ENCODE data around the gene CACNA1C.
A peak's percentile ranks its signal among the peaks of the same experiment; 100 is the strongest.

The CACNA1C gene

GRCh38 chr12:2260441-2260840 is 207.7 kb downstream of the CACNA1C start:
- TF ChIP-seq GATA2 (IDR thresholded peaks at IDR 0.05; ENCODE audit: low read depth, low read length) (no peak), GATA3 (IDR thresholded peaks at IDR 0.05; ENCODE audit: low read depth, low read length) (no peak)

DNA sequence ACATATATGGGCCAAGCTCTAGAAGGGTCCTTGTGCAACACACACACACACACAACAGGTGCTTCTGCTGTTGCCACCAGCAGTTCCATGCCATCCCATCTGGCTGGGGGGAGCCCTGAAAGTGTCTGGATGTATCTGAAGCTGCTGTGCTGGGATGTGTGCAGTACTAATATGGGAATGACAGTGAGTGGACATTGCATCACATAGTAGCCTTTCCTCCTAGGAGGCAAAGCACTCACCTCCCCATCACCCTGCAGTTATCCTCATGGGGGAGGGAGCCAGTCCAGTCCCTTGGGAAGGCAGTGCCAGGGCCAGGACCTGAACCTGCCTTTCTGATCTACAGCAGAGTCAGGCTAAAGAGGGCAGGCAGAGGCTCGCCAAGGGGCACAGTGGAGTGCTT is 208.9 kb downstream of the CACNA1C start:
- TF ChIP-seq GATA3 (IDR thresholded peaks at IDR 0.05; ENCODE audit: low read depth, low read length), result no peak
- TF ChIP-seq GATA2 (IDR thresholded peaks at IDR 0.05; ENCODE audit: low read depth, low read length), result no peak

DNA sequence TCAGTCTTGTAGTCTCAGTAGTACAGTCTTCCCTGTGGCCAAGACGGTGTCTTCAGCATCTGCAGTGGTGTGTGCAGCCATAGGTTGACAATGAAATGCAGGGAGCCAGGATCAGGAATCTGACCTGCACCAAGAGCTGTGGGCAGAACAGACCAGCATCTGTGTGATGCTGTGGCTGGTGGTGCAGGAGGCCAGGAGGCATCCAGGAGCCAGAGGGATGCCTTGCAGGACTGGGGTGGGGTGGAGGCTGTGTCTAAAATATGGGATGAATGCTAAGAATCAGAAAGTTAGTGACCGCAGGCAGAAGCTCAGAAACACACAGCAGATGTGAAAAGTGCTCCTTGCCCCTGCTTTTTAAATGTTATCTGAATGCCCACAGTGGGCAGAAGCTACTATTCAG is 209.7 kb downstream of the CACNA1C start:
- no peak for TF ChIP-seq GATA3 (IDR thresholded peaks at IDR 0.05; ENCODE audit: low read depth, low read length)
- TF ChIP-seq GATA2 (IDR thresholded peaks at IDR 0.05; ENCODE audit: low read depth, low read length), result no peak

DNA sequence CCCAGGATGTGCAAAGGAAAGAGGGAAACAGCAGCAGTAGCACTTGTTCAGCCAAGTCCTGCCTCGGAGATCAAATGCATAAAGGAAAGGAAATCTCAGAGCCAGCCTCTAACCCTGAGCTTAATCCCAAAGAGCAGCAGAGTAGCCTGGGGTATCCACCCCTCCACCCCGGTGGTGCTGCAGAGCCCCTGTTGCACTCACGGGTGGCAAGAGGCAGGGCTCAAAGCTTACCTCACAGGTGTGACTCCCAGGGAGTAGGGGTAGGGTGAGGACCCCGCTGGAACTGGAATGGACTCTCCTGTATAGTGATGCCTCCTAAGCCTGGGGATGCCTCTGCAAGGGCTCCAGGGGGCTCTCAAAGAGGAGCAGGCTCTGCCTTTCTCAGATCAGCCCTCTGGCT is 211.1 kb downstream of the CACNA1C start:
- TF ChIP-seq GATA3 (IDR thresholded peaks at IDR 0.05; ENCODE audit: low read depth, low read length), result no peak
- no peak for TF ChIP-seq GATA2 (IDR thresholded peaks at IDR 0.05; ENCODE audit: low read depth, low read length)

GRCh38 chr12:2264651-2265232 is 212.0 kb downstream of the CACNA1C start:
- no peak for TF ChIP-seq GATA3 (IDR thresholded peaks at IDR 0.05; ENCODE audit: low read depth, low read length)
- no peak for TF ChIP-seq GATA2 (IDR thresholded peaks at IDR 0.05; ENCODE audit: low read depth, low read length)

DNA sequence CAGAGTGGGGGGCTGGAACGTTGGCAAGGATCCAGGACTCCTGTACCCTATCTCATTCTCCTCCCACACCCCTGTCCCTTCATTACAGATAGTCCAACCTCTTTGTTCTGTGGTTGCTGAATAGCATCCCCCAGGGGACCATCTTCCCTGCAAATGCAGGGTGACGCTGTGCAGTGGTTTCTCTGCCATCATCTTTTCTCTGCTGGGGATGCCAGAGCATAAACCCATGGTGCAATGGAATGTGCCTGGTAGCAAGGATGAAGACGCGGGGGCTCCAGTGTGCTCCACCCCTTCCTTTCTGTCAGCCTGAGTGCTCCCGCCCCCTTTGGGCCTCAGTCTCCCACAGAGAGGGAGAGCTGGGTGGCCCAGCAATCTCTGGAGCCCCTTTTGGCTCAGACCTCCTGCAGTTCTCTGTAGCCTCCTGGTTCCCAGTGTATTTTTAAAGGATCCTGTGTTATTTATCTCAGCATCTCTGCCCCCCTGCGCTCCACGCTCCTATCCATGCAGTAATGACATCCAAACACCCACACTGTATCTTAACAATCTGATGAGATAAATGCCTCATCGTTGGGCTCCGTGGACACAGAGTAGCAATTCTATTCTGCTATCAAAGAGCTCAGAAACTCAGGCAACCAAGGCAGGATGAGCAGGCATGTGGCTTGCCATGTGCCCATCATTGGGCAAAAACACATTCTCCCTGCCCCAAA is 212.8 kb downstream of the CACNA1C start:
- TF ChIP-seq GATA2 (IDR thresholded peaks at IDR 0.05; ENCODE audit: low read depth, low read length) (peak; percentile 79), GATA3 (IDR thresholded peaks at IDR 0.05; ENCODE audit: low read depth, low read length) (no peak)

DNA sequence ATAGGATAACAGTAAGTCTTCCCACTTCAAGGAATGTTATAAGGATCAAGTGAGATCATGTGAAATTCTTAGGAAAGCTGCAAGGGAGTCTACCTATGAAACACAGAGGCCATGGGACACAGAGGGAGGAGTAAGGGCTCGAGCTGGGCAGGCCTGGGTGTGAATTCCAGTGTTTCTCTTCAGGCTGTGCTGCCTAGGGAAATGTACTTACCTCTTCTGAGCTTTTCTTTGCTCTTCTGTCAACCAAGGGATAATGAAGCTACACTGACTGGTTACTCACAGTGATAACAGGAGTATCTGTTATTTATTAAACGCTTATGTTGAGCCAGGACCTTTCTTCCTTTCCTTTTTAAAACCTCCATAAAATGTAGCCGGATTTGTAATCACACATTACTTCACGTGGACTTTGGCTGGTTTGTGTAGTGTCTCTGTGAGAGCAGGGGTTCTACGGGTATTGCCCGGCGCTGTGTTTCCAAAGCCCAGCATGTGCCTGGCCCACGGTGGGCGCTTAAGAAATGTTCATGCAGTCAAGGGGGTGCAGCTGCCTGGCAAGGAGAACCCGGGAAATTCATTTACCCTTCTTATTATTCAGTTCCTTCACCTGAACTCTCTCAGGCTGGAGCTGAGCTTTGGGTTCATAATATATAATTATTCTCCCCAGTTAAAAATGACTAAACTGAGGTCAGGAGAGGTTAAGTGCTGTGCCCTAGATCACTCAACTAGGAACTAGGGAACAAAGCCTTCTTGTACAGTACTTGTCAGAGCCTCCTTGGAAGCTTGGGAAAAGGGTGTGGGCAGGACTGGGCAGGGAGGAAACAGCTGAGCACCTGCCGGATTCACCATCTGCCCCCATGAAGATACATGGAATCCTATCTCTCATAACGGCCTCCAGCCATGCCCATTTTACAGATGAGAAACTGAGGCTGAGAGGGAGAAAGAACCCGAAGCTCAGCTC is 214.2 kb downstream of the CACNA1C start:
- TF ChIP-seq GATA3 (IDR thresholded peaks at IDR 0.05; ENCODE audit: low read depth, low read length), result no peak
- TF ChIP-seq GATA2 (IDR thresholded peaks at IDR 0.05; ENCODE audit: low read depth, low read length), result no peak

GRCh38 chr12:2267703-2268470 is 215.1 kb downstream of the CACNA1C start:
- TF ChIP-seq GATA2 (IDR thresholded peaks at IDR 0.05; ENCODE audit: low read depth, low read length), result no peak
- no peak for TF ChIP-seq GATA3 (IDR thresholded peaks at IDR 0.05; ENCODE audit: low read depth, low read length)

DNA sequence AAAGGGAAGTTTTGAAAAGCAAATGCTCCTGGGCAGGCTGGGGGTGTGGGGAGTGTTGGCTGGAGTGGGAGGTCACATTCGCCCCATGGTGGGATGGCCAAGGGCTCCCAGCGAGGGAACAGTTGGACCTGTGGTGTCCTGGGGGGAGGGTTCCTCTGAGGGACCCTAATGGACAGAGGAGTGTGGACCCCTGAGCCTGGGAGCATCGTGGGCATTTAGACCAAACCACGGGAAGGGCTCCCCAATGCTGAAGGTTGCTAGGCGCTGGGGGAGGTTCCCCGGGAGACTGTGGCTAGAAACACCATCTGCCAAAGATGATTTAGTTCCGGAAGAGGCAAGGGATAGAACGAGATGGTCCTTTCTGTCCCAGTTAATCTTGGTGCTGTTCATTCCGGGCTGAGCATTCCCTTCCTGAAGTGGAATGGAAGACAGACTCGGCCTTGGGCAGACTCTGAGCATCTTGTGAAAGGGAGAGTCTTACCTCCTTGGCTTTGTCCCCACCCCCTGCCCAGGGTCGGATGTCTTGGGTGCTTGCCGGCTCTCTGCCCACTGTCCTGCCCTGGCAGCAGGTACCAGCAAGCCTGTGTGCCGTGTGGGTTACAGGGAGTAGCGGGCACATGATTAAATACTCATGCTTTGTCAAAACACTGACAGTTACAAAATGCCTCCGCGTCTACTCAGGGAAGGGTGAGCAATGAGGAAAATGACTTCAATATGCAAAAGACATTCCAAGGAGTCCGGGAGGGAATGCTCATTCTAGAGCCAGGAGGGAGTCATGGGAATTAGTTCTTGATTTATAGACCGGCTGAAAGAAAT is 215.9 kb downstream of the CACNA1C start:
- TF ChIP-seq GATA3 (IDR thresholded peaks at IDR 0.05; ENCODE audit: low read depth, low read length), result no peak
- no peak for TF ChIP-seq GATA2 (IDR thresholded peaks at IDR 0.05; ENCODE audit: low read depth, low read length)

DNA sequence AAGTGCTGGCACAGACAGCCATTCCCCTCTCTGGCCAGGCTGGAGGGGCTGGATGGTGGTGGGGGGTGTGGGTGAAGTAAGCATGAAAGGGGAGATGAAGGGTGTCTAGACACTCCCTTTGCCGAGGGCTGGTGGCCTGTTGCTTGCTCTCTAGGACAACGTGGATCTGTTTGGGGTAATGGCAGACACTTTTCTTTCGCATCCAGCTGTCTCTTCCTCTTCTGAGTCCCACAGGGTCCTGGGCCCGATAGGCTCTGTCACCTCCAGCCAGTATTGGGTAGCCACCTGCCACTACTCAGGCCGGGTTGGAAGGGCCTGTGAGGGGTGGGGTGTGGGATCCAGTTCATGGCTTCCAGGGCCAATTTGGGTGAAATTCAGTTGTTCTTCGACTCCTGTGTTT is 218.1 kb downstream of the CACNA1C start:
- no peak for TF ChIP-seq GATA2 (IDR thresholded peaks at IDR 0.05; ENCODE audit: low read depth, low read length)
- TF ChIP-seq GATA3 (IDR thresholded peaks at IDR 0.05; ENCODE audit: low read depth, low read length), result no peak

DNA sequence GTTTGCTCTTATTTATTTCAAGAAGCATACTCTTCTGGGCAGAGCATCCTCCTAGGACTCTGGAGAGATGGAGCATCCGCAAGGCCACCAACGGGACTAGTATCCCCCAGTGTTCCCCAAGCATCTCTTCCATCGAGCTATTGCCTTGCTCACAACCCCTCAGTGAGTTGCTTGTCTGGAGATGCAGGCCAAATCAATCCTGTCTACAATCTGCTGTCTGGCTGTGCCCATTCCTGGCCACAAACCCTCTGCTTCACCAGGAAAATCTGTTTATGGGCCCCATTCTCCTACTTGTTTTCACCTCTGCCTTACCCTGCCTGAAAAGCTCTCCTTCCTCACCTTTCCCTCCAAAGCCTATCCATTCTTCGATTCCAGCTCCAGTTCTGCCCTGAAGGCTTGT is 219.2 kb downstream of the CACNA1C start:
- no peak for TF ChIP-seq GATA2 (IDR thresholded peaks at IDR 0.05; ENCODE audit: low read depth, low read length)

GRCh38 chr12:2273288-2273687 is 220.5 kb downstream of the CACNA1C start:
- no peak for TF ChIP-seq GATA3 (IDR thresholded peaks at IDR 0.05; ENCODE audit: low read depth, low read length)
- no peak for TF ChIP-seq GATA2 (IDR thresholded peaks at IDR 0.05; ENCODE audit: low read depth, low read length)

GRCh38 chr12:2273751-2274150 is 221.0 kb downstream of the CACNA1C start:
- TF ChIP-seq GATA2 (IDR thresholded peaks at IDR 0.05; ENCODE audit: low read depth, low read length), result no peak
- TF ChIP-seq GATA3 (IDR thresholded peaks at IDR 0.05; ENCODE audit: low read depth, low read length), result no peak
